Measurements from ENCODE around the gene ATP2C2.

The ATP2C2 gene

DNA sequence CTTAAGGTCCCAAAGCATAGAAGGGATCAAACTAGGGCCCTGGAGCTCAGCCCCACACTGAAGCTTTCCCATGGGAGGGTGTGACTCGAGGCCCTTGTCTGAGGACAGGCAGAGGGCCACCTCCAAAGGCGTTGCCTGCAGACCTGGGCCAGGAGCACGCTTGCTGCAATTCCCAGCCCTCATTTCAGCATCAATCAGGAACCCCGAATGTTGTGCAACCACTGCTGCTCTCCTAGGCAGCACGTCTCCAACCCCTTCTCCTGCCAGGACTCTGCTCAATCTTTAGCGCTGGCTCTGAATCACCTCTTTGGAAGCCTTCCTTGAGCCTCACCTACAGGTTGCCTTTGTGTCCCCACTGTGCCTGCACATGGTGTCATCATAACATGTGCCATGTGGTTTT is 14.0 kb upstream of the ATP2C2 start:
- peaks cover 5% of the 10 kb centered on the region for H3K4me1 ChIP-seq (ENCODE audit: insufficient read depth, low read length, poor library complexity, severe bottlenecking)
- no peaks in the 10 kb centered on the region for H4K20me1 ChIP-seq (ENCODE audit: insufficient read depth, low read length, poor library complexity, severe bottlenecking)
- no peak overlapping the region for H3K4me3 ChIP-seq (ENCODE audit: low read length, poor library complexity, severe bottlenecking)
- no peaks in the 10 kb centered on the region for H3K9me3 ChIP-seq (ENCODE audit: insufficient read depth, low read depth, low read length)
- H3K79me2 ChIP-seq (ENCODE audit: insufficient read depth, low read length): no peaks in the 10 kb centered on the region
- no peaks in the 10 kb centered on the region for H3F3A ChIP-seq (ENCODE audit: low read depth)
- H2AFZ ChIP-seq (ENCODE audit: low read length): no peak overlapping the region
- no peak overlapping the region for H3K9ac ChIP-seq (ENCODE audit: low read depth, low read length, poor library complexity, severe bottlenecking)
- TF ChIP-seq, protein P1, sequence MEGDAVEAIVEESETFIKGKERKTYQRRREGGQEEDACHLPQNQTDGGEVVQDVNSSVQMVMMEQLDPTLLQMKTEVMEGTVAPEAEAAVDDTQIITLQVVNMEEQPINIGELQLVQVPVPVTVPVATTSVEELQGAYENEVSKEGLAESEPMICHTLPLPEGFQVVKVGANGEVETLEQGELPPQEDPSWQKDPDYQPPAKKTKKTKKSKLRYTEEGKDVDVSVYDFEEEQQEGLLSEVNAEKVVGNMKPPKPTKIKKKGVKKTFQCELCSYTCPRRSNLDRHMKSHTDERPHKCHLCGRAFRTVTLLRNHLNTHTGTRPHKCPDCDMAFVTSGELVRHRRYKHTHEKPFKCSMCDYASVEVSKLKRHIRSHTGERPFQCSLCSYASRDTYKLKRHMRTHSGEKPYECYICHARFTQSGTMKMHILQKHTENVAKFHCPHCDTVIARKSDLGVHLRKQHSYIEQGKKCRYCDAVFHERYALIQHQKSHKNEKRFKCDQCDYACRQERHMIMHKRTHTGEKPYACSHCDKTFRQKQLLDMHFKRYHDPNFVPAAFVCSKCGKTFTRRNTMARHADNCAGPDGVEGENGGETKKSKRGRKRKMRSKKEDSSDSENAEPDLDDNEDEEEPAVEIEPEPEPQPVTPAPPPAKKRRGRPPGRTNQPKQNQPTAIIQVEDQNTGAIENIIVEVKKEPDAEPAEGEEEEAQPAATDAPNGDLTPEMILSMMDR (conservative IDR thresholded peaks at IDR 0.05; ENCODE audit: low read length): no peak
- no peak for TF ChIP-seq EZH2phosphoT487 (IDR thresholded peaks at IDR 0.05; ENCODE audit: borderline replicate concordance)
- no peaks in the 10 kb centered on the region for H3K27me3 ChIP-seq (ENCODE audit: insufficient read depth, low read length, poor library complexity, severe bottlenecking)
- H3K4me2 ChIP-seq (ENCODE audit: low read depth, low read length, poor library complexity, severe bottlenecking): no peak overlapping the region
- no peaks in the 10 kb centered on the region for H3K9me2 ChIP-seq (replicated peaks; ENCODE audit: low read depth, low read length)
- H3K36me3 ChIP-seq (ENCODE audit: insufficient read depth, low read length): no peaks in the 10 kb centered on the region

DNA sequence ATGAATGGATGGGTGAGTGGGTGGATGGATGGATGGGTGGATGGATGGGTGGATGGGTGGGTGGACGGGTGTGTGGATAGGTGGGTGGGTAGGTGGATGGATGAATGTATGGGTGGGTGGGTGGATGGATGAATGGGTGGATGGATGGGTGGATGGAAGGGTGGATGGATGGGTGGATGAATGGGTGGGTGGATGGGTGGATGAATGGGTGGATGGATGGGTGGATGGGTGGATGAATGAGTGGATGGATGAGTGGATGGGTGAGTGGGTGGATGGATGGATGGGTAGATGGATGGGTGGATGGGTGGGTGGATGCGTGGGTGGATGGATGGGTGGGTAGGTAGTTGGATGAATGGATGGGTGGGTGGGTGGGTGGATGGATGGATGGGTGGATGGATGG is 13.2 kb upstream of the ATP2C2 start:
- Histone ChIP-seq H3K79me2 (ENCODE audit: insufficient read depth, low read length) (no peaks in the 10 kb centered on the region), H2AFZ (ENCODE audit: low read length) (no peak overlapping the region), H3K4me2 (ENCODE audit: low read depth, low read length, poor library complexity, severe bottlenecking) (no peak overlapping the region), H3K9me2 (replicated peaks; ENCODE audit: low read depth, low read length) (no peaks in the 10 kb centered on the region), H3K36me3 (ENCODE audit: insufficient read depth, low read length) (no peaks in the 10 kb centered on the region), H3K4me3 (ENCODE audit: low read length, poor library complexity, severe bottlenecking) (no peak overlapping the region), H3F3A (ENCODE audit: low read depth) (no peaks in the 10 kb centered on the region), H3K27me3 (ENCODE audit: insufficient read depth, low read length, poor library complexity, severe bottlenecking) (no peaks in the 10 kb centered on the region), H4K20me1 (ENCODE audit: insufficient read depth, low read length, poor library complexity, severe bottlenecking) (no peaks in the 10 kb centered on the region), H3K4me1 (ENCODE audit: insufficient read depth, low read length, poor library complexity, severe bottlenecking) (peaks cover 14% of the 10 kb centered on the region), H3K9me3 (ENCODE audit: insufficient read depth, low read depth, low read length) (no peaks in the 10 kb centered on the region), H3K9ac (ENCODE audit: low read depth, low read length, poor library complexity, severe bottlenecking) (no peak overlapping the region)
- no peak for TF ChIP-seq EZH2phosphoT487 (IDR thresholded peaks at IDR 0.05; ENCODE audit: borderline replicate concordance)

DNA sequence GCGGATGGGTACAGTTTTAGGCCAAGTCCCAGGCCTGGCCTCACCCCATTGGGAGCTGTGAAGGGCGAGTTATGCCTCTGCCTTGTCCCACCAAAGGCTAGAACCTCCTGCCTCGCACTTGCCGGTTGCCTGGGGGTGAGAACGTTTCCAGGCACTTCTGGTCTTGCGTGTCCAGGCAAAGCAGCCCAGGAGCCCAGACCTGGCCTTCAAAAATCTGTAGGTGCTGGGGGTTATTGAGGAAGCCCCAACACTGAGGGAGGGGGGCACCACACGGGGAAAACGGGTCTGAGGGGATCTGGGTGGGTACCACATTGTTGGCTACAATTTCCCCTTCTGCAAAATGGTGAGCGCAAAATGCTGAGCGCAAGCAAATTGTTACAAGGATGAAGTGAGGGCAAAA is 12.2 kb upstream of the ATP2C2 start:
- Histone ChIP-seq H3K79me2 (ENCODE audit: insufficient read depth, low read length) (no peaks in the 10 kb centered on the region), H3K4me1 (ENCODE audit: insufficient read depth, low read length, poor library complexity, severe bottlenecking) (peaks cover 23% of the 10 kb centered on the region), H3K4me3 (ENCODE audit: low read length, poor library complexity, severe bottlenecking) (no peak overlapping the region), H3F3A (ENCODE audit: low read depth) (no peaks in the 10 kb centered on the region), H3K36me3 (ENCODE audit: insufficient read depth, low read length) (no peaks in the 10 kb centered on the region), H3K9me3 (ENCODE audit: insufficient read depth, low read depth, low read length) (no peaks in the 10 kb centered on the region), H3K9ac (ENCODE audit: low read depth, low read length, poor library complexity, severe bottlenecking) (no peak overlapping the region), H3K4me2 (ENCODE audit: low read depth, low read length, poor library complexity, severe bottlenecking) (no peak overlapping the region), H2AFZ (ENCODE audit: low read length) (no peak overlapping the region), H4K20me1 (ENCODE audit: insufficient read depth, low read length, poor library complexity, severe bottlenecking) (no peaks in the 10 kb centered on the region), H3K9me2 (replicated peaks; ENCODE audit: low read depth, low read length) (no peaks in the 10 kb centered on the region), H3K27me3 (ENCODE audit: insufficient read depth, low read length, poor library complexity, severe bottlenecking) (no peaks in the 10 kb centered on the region)
- TF ChIP-seq EZH2phosphoT487 (IDR thresholded peaks at IDR 0.05; ENCODE audit: borderline replicate concordance): no peak
- TF ChIP-seq, protein P1 (conservative IDR thresholded peaks at IDR 0.05; ENCODE audit: low read length): no peak

DNA sequence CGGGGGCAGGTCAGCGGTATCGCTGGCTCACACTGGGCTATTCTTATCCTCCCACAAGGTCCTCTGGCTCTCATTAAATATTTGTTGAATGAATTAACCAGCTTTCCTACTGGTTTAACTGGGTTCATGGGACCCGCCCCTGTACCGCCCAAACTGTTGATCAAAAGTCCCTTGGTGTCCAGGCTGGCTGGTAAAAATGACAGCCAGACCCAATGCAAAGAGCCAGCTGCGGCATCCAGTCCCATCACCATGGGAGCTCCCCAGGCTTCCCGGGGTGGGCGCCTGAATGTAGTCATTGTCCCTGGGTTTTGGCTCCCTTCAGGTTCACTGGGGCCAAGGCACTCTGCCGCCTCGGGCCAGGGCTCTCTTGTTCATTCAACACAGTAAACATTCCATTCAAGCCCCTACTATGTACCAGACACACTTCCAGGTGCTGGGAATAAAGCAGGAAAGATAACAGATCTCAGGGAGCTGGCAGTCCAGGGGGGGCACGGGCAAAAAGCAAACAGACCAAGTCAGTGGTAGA is 11.7 kb upstream of the ATP2C2 start:
- Histone ChIP-seq H3K79me2 (ENCODE audit: insufficient read depth, low read length) (no peaks in the 10 kb centered on the region), H3K9me2 (replicated peaks; ENCODE audit: low read depth, low read length) (no peaks in the 10 kb centered on the region), H3K36me3 (ENCODE audit: insufficient read depth, low read length) (no peaks in the 10 kb centered on the region), H3K9me3 (ENCODE audit: insufficient read depth, low read depth, low read length) (no peaks in the 10 kb centered on the region), H4K20me1 (ENCODE audit: insufficient read depth, low read length, poor library complexity, severe bottlenecking) (no peaks in the 10 kb centered on the region), H3K4me3 (ENCODE audit: low read length, poor library complexity, severe bottlenecking) (no peak overlapping the region), H3K9ac (ENCODE audit: low read depth, low read length, poor library complexity, severe bottlenecking) (no peak overlapping the region), H3K27me3 (ENCODE audit: insufficient read depth, low read length, poor library complexity, severe bottlenecking) (no peaks in the 10 kb centered on the region), H3K4me2 (ENCODE audit: low read depth, low read length, poor library complexity, severe bottlenecking) (no peak overlapping the region), H2AFZ (ENCODE audit: low read length) (no peak overlapping the region), H3F3A (ENCODE audit: low read depth) (no peaks in the 10 kb centered on the region), H3K4me1 (ENCODE audit: insufficient read depth, low read length, poor library complexity, severe bottlenecking) (peaks cover 23% of the 10 kb centered on the region)
- TF ChIP-seq EZH2phosphoT487 (IDR thresholded peaks at IDR 0.05; ENCODE audit: borderline replicate concordance): no peak
- TF ChIP-seq, protein P1 (conservative IDR thresholded peaks at IDR 0.05; ENCODE audit: low read length): no peak

Data from Loucy (cell line).